ENCODE results near the gene HIRA.
"Not testable (repeated sequence)": the region's sequence is repeated elsewhere in the genome, so short reads cannot be mapped to it uniquely, and the experiment has no call there.

HIRA gene

GRCh38 chr22:19440411-19441195 lies 9.1 kb upstream of the HIRA start:
- no peak for DNase-seq (ENCODE audit: low spot score)

GRCh38 chr22:19438298-19438697 lies 6.8 kb upstream of the HIRA start:
- no peak for DNase-seq (ENCODE audit: low spot score)

GRCh38 chr22:19436444-19437161 lies 5.1 kb upstream of the HIRA start:
- DNase-seq (ENCODE audit: low spot score) = not testable (repeated sequence)

- no peak for DNase-seq (ENCODE audit: low spot score)
Measured at GRCh38 chr22:19434829-19435580, 3.5 kb upstream of the HIRA start.

GRCh38 chr22:19434401-19434800 lies 2.9 kb upstream of the HIRA start:
- DNase-seq (ENCODE audit: low spot score) = peak; percentile 50

- peak; percentile 95 for DNase-seq (ENCODE audit: low spot score)
Measured at GRCh38 chr22:19432133-19432851, 759 bp upstream of the HIRA start, which contains the start of gene MRPL40. MRPL40 (plus strand) TSS chr22:19432545; CDS start chr22:19432555, 10 bp downstream.

- peak; percentile 33 for DNase-seq (ENCODE audit: low spot score)
Measured at GRCh38 chr22:19430890-19431541, 517 bp downstream of the HIRA start.

GRCh38 chr22:19429950-19430889 lies 1.3 kb downstream of the HIRA start:
- peak; percentile 22 for DNase-seq (ENCODE audit: low spot score)

GRCh38 chr22:19424186-19424500 lies 7.4 kb downstream of the HIRA start:
- no peak for DNase-seq (ENCODE audit: low spot score)

GRCh38 chr22:19422440-19423301 lies 8.9 kb downstream of the HIRA start:
- DNase-seq (ENCODE audit: low spot score) = no peak

- DNase-seq (ENCODE audit: low spot score) = no peak
Measured at GRCh38 chr22:19420321-19420720, 11.2 kb downstream of the HIRA start.

- DNase-seq (ENCODE audit: low spot score) = no peak
Measured at GRCh38 chr22:19419464-19420178, 11.9 kb downstream of the HIRA start.

GRCh38 chr22:19419086-19419463 lies 12.5 kb downstream of the HIRA start:
- no peak for DNase-seq (ENCODE audit: low spot score)

- DNase-seq (ENCODE audit: low spot score) = no peak
Measured at GRCh38 chr22:19412923-19413322, 18.6 kb downstream of the HIRA start.

- no peak for DNase-seq (ENCODE audit: low spot score)
Measured at GRCh38 chr22:19412478-19412877, 19.1 kb downstream of the HIRA start.

GRCh38 chr22:19411690-19412045 lies 19.9 kb downstream of the HIRA start:
- DNase-seq (ENCODE audit: low spot score) = no peak

GRCh38 chr22:19410941-19411689 lies 20.4 kb downstream of the HIRA start:
- DNase-seq (ENCODE audit: low spot score) = peak; percentile 22
